B cell (primary cell): ENCODE measurements around the gene UBAC1. TPM values are rescaled to one million over a fixed set of nuclear protein-coding genes. Genes with fewer than 3 reads are reported as not detected.

ENCODE experiments used
- ATAC-seq: fragments of 200-7000 bp; cut with Tn5 transposase; one replicate; pipeline ENCODE4 v1.10.0; 2021; ENCODE audit warnings: low read depth, mild to moderate bottlenecking, moderate number of reproducible peaks, moderate library complexity
- CTCF ChIA-PET: fragments of 350-600 bp; sonication (Branson Sonifier 250); formaldehyde crosslinking; loops from one replicate; lab custom pipeline; 2021; ENCODE audit warnings: antibody characterized with exemption, inconsistent platforms; lab: Charles Lee
- POLR2A ChIA-PET: fragments of 350-600 bp; sonication (Branson Sonifier 250); formaldehyde crosslinking; loops from one replicate; lab custom pipeline; 2021; ENCODE audit warnings: antibody characterized with exemption; lab: Charles Lee
- DNase-seq: peaks from one replicate; pipeline ENCODE4 v3.0.0; 2013
- H2AFZ ChIP-seq: 2 replicates; pipeline ENCODE4 v1.6.1; 2012; ENCODE audit warnings: mild to moderate bottlenecking, low read depth, low read length; ENCODE audit not compliant: insufficient read depth, poor library complexity, severe bottlenecking
- H3K27ac ChIP-seq, 2 donors: 1 replicate in 1 of 2; 2 replicates in 1 of 2; pipeline ENCODE4 v1.5.1; 2012 to 2013; ENCODE audit warnings: low read length in 2 of 2, mild to moderate bottlenecking in 2 of 2, moderate library complexity in 1 of 2
- H3K27me3 ChIP-seq, 4 experiments: fragments of 200-600 bp in 1 of 4; sonication (generic) in 1 of 4; replicated peaks in 1 of 4; 1 replicate in 2 of 4; 2 replicates in 2 of 4; pipeline versions ENCODE4 v1.6.1 to v1.7.0; 2013 to 2016; ENCODE audit warnings: low read length in 3 of 4, mild to moderate bottlenecking in 2 of 4, mixed read lengths in 1 of 4, moderate library complexity in 1 of 4; ENCODE audit not compliant: insufficient read depth in 4 of 4, control insufficient read depth in 3 of 4; ENCODE audit errors: control extremely low read depth in 1 of 4
- H3K36me3 ChIP-seq, 2 experiments: replicated peaks in 1 of 2; 1 replicate in 1 of 2; 2 replicates in 1 of 2; pipeline versions ENCODE4 v1.6.1 to v1.7.1; 2013; ENCODE audit warnings: low read length in 1 of 2; ENCODE audit not compliant: insufficient read depth in 2 of 2, control insufficient read depth in 1 of 2; ENCODE audit errors: control extremely low read depth in 1 of 2, extremely low read depth in 1 of 2
- H3K4me1 ChIP-seq, 2 donors: fragments of 200-600 bp in 1 of 2; sonication (generic) in 1 of 2; 1 replicate in 1 of 2; 2 replicates in 1 of 2; pipeline versions ENCODE4 v1.5.1 to v1.6.1; 2013 to 2017; ENCODE audit warnings: low read length in 2 of 2; ENCODE audit not compliant: control insufficient read depth in 2 of 2, insufficient read depth in 2 of 2
- H3K4me2 ChIP-seq: replicated peaks from 2 replicates; pipeline ENCODE3; 2012; ENCODE audit warnings: mild to moderate bottlenecking, low read depth, low read length; ENCODE audit not compliant: poor library complexity, severe bottlenecking
- H3K4me3 ChIP-seq, 5 experiments: fragments of 200-600 bp in 1 of 5; sonication (generic) in 1 of 5; 1 replicate in 3 of 5; 2 replicates in 2 of 5; pipeline versions ENCODE4 v1.5.1 to v1.7.0; 2011 to 2016; ENCODE audit warnings: low read length in 4 of 5, mild to moderate bottlenecking in 4 of 5, low read depth in 2 of 5, control low read depth in 1 of 5, moderate library complexity in 1 of 5; ENCODE audit not compliant: insufficient read depth in 1 of 5; ENCODE audit errors: control extremely low read depth in 1 of 5, extremely low read depth in 1 of 5
- H3K79me2 ChIP-seq: fragments of 200-600 bp; sonication (generic); one replicate; pipeline ENCODE4 v1.6.0; 2016; ENCODE audit warnings: low read length; ENCODE audit not compliant: control insufficient read depth, insufficient read depth
- H3K9ac ChIP-seq: fragments of 200-600 bp; sonication (generic); 2 replicates; pipeline ENCODE4 v1.6.1; 2017; ENCODE audit warnings: mild to moderate bottlenecking, low read length, moderate library complexity
- H3K9me3 ChIP-seq, 3 donors: one replicate each; pipeline versions ENCODE4 v1.6.1 to v1.7.1; 2013; ENCODE audit warnings: low read length in 2 of 3; ENCODE audit not compliant: control insufficient read depth in 2 of 3, insufficient read depth in 1 of 3; ENCODE audit errors: control extremely low read depth in 1 of 3
- H4K20me1 ChIP-seq: 2 replicates; pipeline ENCODE4 v1.6.0; 2012; ENCODE audit warnings: mild to moderate bottlenecking, low read length; ENCODE audit not compliant: insufficient read depth, control insufficient read depth, poor library complexity, severe bottlenecking
- H3K27ac Mint-ChIP-seq: one replicate; pipeline ENCODE4 v1.8.0; 2021; ENCODE audit warnings: mixed read lengths
- H3K27me3 Mint-ChIP-seq: one replicate; pipeline ENCODE4 v1.8.0; 2021; ENCODE audit warnings: mixed read lengths
- H3K4me1 Mint-ChIP-seq: one replicate; pipeline ENCODE4 v1.8.0; 2021; ENCODE audit warnings: mixed read lengths
- H3K4me3 Mint-ChIP-seq: one replicate; pipeline ENCODE4 v1.8.0; 2021; ENCODE audit warnings: mixed read lengths
- H3K9me3 Mint-ChIP-seq: one replicate; pipeline ENCODE4 v1.8.0; 2022; ENCODE audit warnings: mixed read lengths; ENCODE audit not compliant: insufficient read depth
- CTCF ChIP-seq: fragments of 200-600 bp; IDR thresholded peaks from one replicate; pipeline ENCODE4 v1.8.0; 2022; ENCODE audit warnings: antibody characterized with exemption, mild to moderate bottlenecking
- EZH2 ChIP-seq: IDR thresholded peaks from 2 replicates; pipeline ENCODE4 v1.6.1; 2012; ENCODE audit warnings: borderline replicate concordance, low read depth, mild to moderate bottlenecking, moderate library complexity, low read length; ENCODE audit not compliant: insufficient read depth, poor library complexity, severe bottlenecking
- whole genome bisulfite sequencing: methylation state at CpG from one replicate; pipeline ENCODE4 v1.1.5; 2013; ENCODE audit warnings: missing lambda C conversion rate; ENCODE audit not compliant: insufficient coverage; 5-methylcytosine and 5-hydroxymethylcytosine counted together
- intact Hi-C: fragments of 100-400 bp; cut with micrococcal nuclease; formaldehyde crosslinking; loops from one replicate; pipeline ENCODE4 v1.10.0; 2022
- polyA plus RNA-seq: library from polyadenylated mRNA; depleted of rRNA; stranded (reverse); fragments of >200 nt; gene quantifications from 2 replicates; pipeline ENCODE4 v1.2.3, GENCODE V29; 2012
- total RNA-seq, 2 donors: library from RNA; stranded (reverse); fragments of 120-200 nt in 1 of 2; gene quantifications; 1 replicate in 1 of 2; 2 replicates in 1 of 2; pipeline versions ENCODE4 v1.2.3 to v1.2.4, GENCODE V29; 2013 to 2022

Gene UBAC1
- total and polyA plus RNA-seq, 2 donors (not counting 1 experiment from before 2014, with no cell fraction given) = 30.8 to 31.1 TPM

GRCh38 chr9:135983208-135984071 is 22.3 kb upstream of the UBAC1 start:
- Histone ChIP-seq H4K20me1 (no peaks in the 10 kb centered on the region), H3K4me1 (peaks cover 13 to 14% of the 10 kb centered on the region in 2 donors), H3K79me2 (no peaks in the 10 kb centered on the region), H3K4me3 (no peak overlapping the region), H3K9ac (no peak overlapping the region), H2AFZ (no peak overlapping the region), H3K4me2 (no peak overlapping the region), H3K9me3 (peaks cover 0 to 4% (median 0%) of the 10 kb centered on the region in 3 donors), H3K27me3 (peaks cover 0 to 38% (median 3%) of the 10 kb centered on the region in 4 experiments), H3K36me3 (no peaks in the 10 kb centered on the region), H3K27ac (no peak overlapping the region)
- TF ChIP-seq CTCF (no peak), EZH2 (no peak)
- Mint-ChIP-seq H3K27me3 (peaks cover 11% of the 10 kb centered on the region), H3K27ac (no peak overlapping the region), H3K4me1 (peaks cover 8% of the 10 kb centered on the region), H3K9me3 (no peaks in the 10 kb centered on the region), H3K4me3 (no peak overlapping the region)
- ChIA-PET POLR2A (no interaction called here), CTCF (interaction anchor here (0.9 kb wide), 1 partner anchor 139 kb away, joined by 3 read pairs; no protein-coding TSS in a partner anchor)
- DNase-seq (no peak), ATAC-seq (no peak)
- 95% methylated on average over 14 of the region's 26 CpGs for WGBS
- intact Hi-C loops = no loop called here
